Stimulated activated CD8-positive, alpha-beta memory T cell treated with anti-CD3 and anti-CD28 coated beads, Interleukin-12 subunit alpha, Interleukin-12 subunit beta, amount 100 ng/mL, for 4 hours (primary cell): ENCODE measurements around the gene KCNJ14.

Source experiments
- DNase-seq: peaks from one replicate; pipeline ENCODE4 v3.0.0-alpha.2; 2020; ENCODE audit warnings: low read depth

The KCNJ14 gene

GRCh38 chr19:48445606-48446481, 9.5 kb upstream of the KCNJ14 start, which contains the start of gene GRWD1:
Gene GRWD1 (plus strand): TSS chr19:48445983. CDS start chr19:48446006, 23 bp downstream.
- DNase-seq, result peak; percentile 81

- DNase-seq, result no peak
These were observed 8.8 kb upstream of the KCNJ14 start for GRCh38 chr19:48446579-48446978.

DNA sequence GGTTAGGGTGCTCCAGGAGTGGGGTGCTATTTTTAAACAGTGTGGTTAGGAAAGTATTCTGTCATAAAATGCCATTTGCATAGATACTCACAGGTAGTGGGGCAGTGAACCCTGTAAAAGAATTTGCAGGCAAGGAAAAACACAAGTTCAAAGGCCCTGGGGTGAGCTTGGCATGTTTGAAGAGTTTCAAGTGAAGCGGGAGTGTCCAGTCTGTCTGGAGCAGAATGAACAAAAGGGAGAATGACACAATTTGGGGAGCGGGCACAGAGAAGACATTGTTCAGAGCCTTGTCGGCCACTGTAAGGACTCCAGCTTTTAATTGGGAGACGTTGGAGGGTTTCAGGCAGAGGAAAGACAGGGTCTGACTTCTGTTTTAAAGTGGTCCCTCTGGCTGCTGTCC, 6.8 kb upstream of the KCNJ14 start:
- DNase-seq, result no peak

- no peak for DNase-seq
These were observed 4.9 kb upstream of the KCNJ14 start for GRCh38 chr19:48450441-48450840.

- no peak for DNase-seq
These were observed 4.5 kb upstream of the KCNJ14 start for GRCh38 chr19:48450863-48451262.

DNA sequence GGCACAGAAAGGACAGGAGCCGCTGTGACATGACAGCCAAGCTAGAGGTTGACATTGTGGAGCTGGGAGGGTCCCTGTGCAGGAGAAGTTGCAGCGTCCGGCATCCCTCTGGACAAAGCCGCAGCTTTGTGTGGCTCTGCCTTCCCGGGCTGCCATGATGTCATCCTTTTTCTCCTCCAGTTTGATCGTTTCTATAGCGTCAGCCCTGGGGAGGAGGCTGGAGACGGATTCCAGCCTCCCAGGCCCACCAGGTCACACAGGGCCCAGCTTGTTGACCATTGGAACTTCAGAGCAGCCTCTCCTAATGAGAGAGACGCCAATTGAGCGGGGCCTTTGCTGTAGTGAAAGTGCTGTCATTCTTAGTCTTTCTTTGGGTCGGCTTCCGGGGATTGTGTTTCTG, 3.8 kb upstream of the KCNJ14 start:
- no peak for DNase-seq

DNA sequence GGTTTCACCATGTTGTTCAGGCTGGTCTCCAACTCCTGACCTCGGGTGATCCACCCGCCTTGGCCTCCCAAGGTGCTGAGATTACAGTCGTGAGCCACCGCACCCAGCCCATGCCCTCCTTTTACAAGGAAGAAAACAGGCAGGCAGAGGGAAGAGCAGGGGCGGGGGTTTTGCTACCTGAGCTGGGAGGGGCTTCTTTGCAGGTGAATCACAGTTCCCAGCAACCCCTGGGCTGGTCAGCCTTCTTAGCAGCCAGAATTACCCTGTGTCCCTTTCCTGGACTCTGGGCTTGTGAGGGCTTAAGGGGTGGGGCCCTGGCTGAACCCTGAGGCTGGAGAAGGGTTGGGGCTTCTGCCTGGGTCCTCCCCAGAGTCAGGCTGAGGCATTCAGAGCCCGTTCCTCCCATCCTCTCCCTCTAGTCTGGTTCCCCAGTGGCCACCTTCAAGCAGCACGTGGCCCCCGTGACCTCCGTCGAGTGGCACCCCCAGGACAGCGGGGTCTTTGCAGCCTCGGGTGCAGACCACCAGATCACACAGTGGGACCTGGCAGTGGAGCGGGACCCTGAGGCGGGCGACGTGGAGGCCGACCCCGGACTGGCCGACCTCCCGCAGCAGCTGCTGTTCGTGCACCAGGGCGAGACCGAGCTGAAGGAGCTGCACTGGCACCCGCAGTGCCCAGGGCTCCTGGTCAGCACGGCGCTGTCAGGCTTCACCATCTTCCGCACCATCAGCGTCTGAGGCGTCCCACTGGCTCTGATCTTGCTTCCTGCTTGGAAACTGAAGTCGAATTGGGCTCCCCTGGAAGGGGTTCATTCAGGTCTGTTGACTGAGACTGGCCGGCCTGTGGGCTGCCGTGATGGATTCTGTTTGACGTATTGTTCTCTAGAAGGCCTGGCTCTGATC, 2.8 kb upstream of the KCNJ14 start:
- no peak for DNase-seq

DNA sequence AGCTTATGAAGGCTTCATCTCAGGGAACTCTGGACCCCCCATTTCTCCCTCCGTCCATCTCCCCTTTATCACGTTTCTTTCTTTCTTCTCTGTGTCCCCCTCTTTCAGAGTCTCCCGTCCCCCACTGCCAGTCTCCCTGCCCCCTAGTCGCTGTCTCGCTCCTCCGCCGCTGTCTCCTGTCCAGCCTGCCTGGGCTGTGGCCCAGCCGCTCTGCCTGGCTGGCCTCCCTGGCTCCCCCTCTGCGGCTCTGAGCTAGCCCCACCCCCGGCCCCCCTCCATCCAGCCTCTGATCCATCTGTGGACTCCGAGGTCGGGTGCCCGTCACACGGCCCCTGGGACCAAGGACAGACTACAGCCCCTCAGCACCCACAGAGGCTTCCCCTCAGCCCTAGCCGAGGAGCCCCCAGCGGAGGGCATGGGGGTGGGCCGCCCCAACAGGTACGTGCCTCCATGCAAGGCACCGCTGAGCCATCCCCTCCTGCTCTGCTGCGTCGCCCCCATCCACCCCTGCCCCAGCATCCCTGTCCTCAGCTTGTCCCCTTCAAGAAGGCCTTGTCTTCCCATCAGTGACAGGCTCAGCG, 1.1 kb upstream of the KCNJ14 start:
- DNase-seq, result no peak

DNA sequence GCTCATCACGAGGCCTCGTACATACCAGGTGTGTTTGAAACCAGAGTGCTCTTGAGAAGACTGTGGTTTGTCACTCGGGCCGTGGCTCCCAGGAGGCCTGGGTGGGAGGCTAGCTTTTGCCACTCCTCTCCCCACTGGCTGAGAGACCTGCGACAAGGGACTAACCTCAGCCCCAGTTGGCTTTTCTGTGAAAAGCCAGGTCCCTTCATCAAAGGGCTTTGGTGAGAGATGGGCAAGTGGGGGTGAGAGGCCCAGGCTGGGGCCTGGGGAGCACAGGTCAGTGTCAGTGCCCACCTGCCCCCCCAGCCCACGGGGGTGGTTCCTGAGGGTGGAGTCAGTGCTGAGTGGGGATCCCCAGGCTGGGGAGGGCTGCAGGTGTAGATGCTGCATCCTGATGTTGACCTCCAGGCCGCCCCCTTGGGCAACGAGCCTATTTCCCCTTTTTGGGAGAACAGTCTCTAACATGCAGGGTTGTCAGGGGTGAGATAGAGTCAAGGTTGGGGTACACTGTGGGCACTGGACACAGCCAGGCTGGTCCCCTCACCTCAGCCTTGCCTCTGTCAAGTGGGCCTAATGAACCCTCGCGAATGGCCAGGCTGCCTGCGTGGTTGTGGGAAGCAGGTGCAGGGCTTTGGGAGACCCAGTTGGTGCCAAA, 661 bp downstream of the KCNJ14 start:
- DNase-seq, result no peak

DNA sequence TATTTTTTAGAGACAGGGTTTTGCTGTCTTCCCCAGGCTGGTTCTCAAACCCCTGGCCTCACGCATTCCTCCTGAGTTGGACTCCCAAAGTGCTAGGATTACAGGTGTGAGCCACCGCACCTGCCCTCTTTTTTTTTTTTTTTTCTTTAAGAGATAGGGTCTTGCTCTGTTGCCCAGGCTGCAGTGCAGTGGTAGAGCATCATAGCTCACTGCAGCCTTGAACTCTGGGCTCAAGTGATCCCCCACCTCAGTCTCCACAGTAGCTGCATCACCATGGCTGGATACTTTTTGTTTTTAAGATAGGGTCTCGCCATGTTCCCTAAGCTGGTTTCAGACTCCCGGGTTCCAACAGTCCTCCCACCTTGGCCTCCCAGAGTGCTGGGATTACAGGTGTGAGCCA, 1.5 kb downstream of the KCNJ14 start:
- DNase-seq, result no peak

GRCh38 chr19:48458016-48458415, 2.6 kb downstream of the KCNJ14 start:
- DNase-seq, result no peak

DNA sequence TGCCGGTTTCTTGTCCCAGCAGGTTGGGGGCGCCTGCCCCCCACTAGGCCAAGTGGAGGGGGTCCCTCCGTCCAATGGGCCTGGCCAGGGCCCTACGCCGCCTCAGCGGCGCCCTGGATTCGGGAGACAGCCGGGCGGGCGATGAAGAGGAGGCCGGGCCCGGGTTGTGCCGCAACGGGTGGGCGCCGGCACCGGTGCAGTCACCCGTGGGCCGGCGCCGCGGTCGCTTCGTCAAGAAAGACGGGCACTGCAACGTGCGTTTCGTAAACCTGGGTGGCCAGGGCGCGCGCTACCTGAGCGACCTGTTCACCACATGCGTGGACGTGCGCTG, 6.2 kb downstream of the KCNJ14 start:
- no peak for DNase-seq

DNA sequence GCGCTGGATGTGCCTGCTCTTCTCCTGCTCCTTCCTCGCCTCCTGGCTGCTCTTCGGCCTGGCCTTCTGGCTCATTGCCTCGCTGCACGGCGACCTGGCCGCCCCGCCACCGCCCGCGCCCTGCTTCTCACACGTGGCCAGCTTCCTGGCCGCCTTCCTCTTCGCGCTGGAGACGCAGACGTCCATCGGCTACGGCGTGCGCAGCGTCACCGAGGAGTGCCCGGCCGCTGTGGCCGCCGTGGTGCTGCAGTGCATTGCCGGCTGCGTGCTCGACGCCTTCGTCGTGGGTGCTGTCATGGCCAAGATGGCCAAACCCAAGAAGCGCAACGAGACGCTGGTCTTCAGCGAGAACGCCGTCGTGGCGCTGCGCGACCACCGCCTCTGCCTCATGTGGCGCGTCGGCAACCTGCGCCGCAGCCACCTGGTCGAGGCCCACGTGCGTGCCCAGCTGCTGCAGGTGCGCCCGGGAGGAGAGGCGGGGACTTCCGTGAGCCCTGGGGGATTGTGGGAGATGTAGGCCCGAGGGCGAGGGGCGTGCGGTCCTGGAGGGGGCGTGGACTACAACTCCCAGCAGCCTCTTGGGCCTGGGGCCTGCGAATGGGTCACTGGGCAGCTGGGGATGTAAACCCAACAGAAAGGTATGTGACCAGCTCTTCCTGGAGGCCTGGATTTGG, 6.7 kb downstream of the KCNJ14 start:
- DNase-seq, result no peak

DNA sequence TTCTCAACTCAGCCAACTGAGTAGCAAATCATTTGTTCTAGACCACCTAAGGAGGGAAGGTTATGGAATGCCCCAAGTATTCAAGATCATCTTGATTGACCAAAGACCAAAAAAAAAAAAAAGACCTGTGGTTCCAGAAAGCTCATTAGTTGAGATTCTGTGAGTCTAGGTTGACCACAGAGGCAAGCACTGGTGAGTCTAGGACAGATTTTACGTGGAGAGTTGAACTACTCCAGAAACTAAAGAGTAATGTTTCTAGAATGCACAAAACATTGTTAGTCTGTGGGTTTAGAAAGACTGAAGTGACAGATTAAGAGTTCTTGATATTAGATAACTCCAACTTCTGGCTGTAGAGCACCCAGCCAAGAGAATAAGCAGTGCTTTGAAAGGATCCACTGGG, 9.8 kb downstream of the KCNJ14 start:
- no peak for DNase-seq

DNA sequence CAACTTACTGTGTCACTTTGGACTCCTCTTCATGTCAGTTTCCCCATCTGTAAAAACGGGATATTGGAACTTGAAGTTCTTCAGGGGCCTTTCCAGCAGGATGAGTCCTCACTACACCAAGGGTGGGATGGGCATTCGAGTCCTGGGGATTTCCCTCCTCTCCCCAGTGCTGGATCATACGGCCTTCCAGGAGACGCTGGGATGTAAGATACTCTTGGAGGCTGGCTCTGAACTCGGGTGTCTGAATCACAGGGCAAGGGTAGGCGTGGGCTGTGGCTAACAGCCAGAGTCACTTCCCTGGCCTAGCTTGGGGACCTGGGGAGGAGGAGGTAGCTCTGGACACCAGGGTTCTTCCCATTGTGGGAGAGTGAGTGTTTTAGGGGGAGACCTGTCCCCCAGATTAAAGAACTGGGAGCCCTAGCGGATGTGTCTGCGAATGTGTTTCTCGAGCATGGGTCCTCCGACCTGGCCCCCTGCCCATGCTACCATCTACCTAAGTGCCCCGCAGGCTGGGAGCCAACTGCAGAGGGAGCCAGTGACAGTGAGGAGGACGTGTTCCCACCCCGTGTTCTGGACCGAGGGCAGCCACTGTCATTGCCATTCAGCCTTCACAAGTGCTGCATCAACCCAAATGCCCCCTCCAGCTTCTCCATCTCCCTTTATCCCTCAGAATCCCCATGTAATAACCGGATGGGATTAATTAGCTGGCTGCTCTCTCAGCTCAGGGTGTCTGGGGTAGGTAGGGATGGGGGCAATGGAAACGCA, 11.4 kb downstream of the KCNJ14 start:
- no peak for DNase-seq

DNA sequence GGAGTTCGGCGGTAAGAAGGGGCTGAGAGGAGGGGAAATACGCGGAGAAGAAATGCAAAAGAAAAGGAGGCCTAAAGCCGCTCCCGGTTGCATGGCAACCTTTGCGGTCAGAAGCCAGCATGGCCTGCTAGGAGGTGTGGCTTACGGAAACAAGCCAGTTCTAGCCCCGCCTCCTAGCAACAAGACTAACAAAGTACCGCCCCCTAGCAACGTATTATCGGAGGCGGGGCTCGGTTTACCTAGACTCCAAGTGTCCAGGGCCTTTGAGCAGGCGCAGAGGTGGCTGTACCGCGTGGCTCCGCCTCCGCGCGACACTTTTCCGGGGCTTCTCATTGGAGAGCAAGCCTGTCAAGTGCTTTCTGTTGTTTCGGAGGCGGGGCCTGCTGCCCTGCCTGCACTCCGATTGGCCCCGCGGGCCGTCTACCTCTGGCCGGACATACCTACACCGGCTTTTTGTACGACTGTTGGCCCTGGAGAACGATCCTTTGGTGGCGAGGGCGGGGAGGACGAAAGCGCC, 13.5 kb downstream of the KCNJ14 start:
- peak; percentile 99 for DNase-seq

GRCh38 chr19:48469289-48469881, 14.0 kb downstream of the KCNJ14 start, which contains the start of gene CYTH2:
Gene CYTH2 (plus strand): TSS chr19:48469369. CDS start chr19:48469508, 139 bp downstream.
- DNase-seq, result peak; percentile 47

DNA sequence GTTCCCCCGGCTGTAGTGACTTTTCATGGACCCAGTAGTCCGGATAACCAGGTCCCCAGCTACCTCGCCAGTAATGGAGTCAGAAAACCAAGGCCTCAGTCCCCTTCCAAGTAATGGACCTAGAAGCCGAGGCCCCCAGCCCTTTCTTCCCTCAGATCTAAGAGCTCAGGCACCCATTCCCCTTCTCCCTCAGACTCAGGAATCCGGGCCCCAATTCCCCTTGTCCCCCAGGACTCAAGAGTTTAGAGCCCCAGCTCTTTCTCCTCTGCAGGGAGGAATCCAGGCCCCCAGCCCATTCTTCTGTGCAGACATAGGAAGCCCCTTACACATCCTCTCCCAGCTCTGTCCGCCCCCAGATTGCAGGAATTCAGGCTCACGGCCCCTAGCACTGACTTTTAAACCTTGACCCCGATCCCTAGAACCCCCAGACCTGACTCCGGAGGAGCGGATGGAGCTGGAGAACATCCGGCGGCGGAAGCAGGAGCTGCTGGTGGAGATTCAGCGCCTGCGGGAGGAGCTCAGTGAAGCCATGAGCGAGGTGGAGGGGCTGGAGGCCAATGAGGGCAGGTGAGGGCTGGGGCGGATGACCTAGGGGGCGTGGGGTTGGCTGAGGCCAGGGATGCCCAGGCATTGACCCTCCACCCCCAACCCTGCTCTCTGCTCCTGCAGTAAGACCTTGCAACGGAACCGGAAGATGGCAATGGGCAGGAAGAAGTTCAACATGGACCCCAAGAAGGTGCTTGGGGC, 14.7 kb downstream of the KCNJ14 start:
- DNase-seq, result no peak

DNA sequence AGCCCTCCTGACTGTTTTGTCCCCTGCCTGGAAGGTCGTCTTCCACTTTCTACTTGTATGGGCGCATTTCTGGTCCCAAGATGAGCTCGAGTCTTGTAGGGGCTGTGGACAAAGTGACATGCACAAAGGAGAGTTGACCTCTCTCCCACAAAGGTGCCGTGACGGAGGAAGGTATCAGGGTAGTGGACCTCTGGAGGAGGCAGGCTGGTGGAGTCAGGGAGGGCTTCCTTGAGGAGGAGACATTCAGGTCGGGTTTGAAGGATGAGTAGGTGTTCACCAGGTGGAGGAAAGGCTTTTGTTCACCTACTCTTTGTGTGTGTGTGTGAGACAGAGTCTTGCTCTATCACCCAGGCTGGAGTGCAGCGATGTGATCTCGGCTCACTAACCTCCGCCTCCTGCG, 15.5 kb downstream of the KCNJ14 start:
- no peak for DNase-seq
